ENCODE results near the gene FAM107B. TPM values are rescaled to one million over a fixed set of nuclear protein-coding genes. Genes with fewer than 3 reads are reported as not detected.

FAM107B gene
- total RNA-seq, 1 experiment from 2014 or later, result 24.5 TPM

DNA sequence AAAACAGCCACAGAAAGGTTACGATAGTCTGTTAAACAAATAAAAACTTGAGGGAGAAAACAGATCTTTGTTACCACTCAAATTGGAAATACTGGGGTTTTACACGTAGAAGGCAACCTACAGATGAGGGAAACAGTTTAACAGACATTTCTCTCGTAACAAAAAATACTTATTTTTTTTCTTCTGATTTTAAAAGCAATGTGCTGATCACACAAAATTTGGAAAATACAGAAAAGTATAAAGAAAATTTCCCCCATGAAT lies 211.7 kb downstream of the FAM107B start:
- Mint-ChIP-seq H3K36me3 (ENCODE audit: insufficient read depth in 1 of 3, low read depth in 3 of 3) (peaks cover 18 to 23% (median 18%) of the 10 kb centered on the region in 3 experiments), H3K27me3 (ENCODE audit: low read depth) (no peaks in the 10 kb centered on the region; the same call in 1 of the 2 replicates), H3K9me3 (peaks cover 8 to 16% of the 10 kb centered on the region in 2 experiments), H3K4me1 (peaks cover 31 to 42% of the 10 kb centered on the region in 2 experiments), H3K27ac (peak overlapping the region in 2 of 3 experiments; percentile 24 to 65; a peak in 3 of 7 replicates), H3K4me3 (no peak overlapping the region)
- no peak overlapping the region for H2BK12ac ChIP-seq (ENCODE audit: insufficient read length, low read depth, low read length)
- H3K27me3 ChIP-seq (ENCODE audit: insufficient read depth, low read length), result no peaks in the 10 kb centered on the region
- no peak overlapping the region for H3K9ac ChIP-seq (ENCODE audit: extremely low read depth, insufficient read length, low read length)
- TF ChIP-seq, protein P1, sequence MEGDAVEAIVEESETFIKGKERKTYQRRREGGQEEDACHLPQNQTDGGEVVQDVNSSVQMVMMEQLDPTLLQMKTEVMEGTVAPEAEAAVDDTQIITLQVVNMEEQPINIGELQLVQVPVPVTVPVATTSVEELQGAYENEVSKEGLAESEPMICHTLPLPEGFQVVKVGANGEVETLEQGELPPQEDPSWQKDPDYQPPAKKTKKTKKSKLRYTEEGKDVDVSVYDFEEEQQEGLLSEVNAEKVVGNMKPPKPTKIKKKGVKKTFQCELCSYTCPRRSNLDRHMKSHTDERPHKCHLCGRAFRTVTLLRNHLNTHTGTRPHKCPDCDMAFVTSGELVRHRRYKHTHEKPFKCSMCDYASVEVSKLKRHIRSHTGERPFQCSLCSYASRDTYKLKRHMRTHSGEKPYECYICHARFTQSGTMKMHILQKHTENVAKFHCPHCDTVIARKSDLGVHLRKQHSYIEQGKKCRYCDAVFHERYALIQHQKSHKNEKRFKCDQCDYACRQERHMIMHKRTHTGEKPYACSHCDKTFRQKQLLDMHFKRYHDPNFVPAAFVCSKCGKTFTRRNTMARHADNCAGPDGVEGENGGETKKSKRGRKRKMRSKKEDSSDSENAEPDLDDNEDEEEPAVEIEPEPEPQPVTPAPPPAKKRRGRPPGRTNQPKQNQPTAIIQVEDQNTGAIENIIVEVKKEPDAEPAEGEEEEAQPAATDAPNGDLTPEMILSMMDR (conservative IDR thresholded peaks at IDR 0.05), result no peak
- no peak overlapping the region for H2BK5ac ChIP-seq (ENCODE audit: insufficient read length, low read length)
- H3K4me2 ChIP-seq (ENCODE audit: insufficient read depth, insufficient read length, low read length), result no peak overlapping the region
- no peak overlapping the region for H3K56ac ChIP-seq (ENCODE audit: insufficient read length, low read depth, low read length)
- H4K8ac ChIP-seq (replicated peaks; ENCODE audit: insufficient read length, low read depth, low read length), result no peak overlapping the region
- H2BK15ac ChIP-seq (ENCODE audit: low read depth, low read length), result no peak overlapping the region
- no peak overlapping the region for H2BK120ac ChIP-seq (ENCODE audit: low read depth, low read length, poor library complexity, severe bottlenecking)
- DNase-seq, result no peak
- H2AFZ ChIP-seq (ENCODE audit: low read length), result no peak overlapping the region
- H3K23ac ChIP-seq (ENCODE audit: insufficient read length, low read depth, low read length), result no peak overlapping the region
- H4K5ac ChIP-seq (ENCODE audit: insufficient read length, low read depth, low read length), result no peak overlapping the region
- no peak overlapping the region for H4K91ac ChIP-seq (ENCODE audit: insufficient read length, low read depth, low read length)
- H3T11ph ChIP-seq (ENCODE audit: low read length), result no peak overlapping the region
- peaks cover 1% of the 10 kb centered on the region; the same call in 1 of the 2 replicates for H3K79me2 ChIP-seq (ENCODE audit: insufficient read depth, low read length)
- peaks cover 3% of the 10 kb centered on the region for H3K9me3 ChIP-seq (ENCODE audit: control insufficient read depth, low read depth, low read length)
- H3K79me1 ChIP-seq (ENCODE audit: insufficient read depth, low read depth, low read length, poor library complexity, severe bottlenecking), result peaks cover under 1% of the 10 kb centered on the region
- H3K4ac ChIP-seq (ENCODE audit: low read depth, low read length), result no peak overlapping the region
- H2BK20ac ChIP-seq (ENCODE audit: low read depth, low read length, poor library complexity, severe bottlenecking), result no peak overlapping the region
- H3K14ac ChIP-seq (ENCODE audit: insufficient read depth, low read length), result no peak overlapping the region
- no peaks in the 10 kb centered on the region; the same call in 1 of the 2 replicates for H3K4me1 ChIP-seq (ENCODE audit: insufficient read depth, low read length)
- H2AK5ac ChIP-seq (ENCODE audit: insufficient read length, low read length), result no peak overlapping the region
- no peak overlapping the region for H3K27ac ChIP-seq (ENCODE audit: insufficient read length, low read depth, low read length)
- no peak overlapping the region for H3K18ac ChIP-seq (ENCODE audit: insufficient read length, low read depth, low read length)
- no peaks in the 10 kb centered on the region for H4K20me1 ChIP-seq (ENCODE audit: control insufficient read depth, insufficient read depth, insufficient read length)
- no CpG with 5 or more reads among the region's 3 CpGs for WGBS (ENCODE audit: extremely low coverage, insufficient read length, low lambda C conversion rate)
- H3K23me2 ChIP-seq (ENCODE audit: insufficient read length, low read depth, low read length, poor library complexity, severe bottlenecking), result no peaks in the 10 kb centered on the region

All from H9 (cell line).